Fibroblast of lung (primary cell): Measurements from ENCODE around the gene MCAT. TPM values are rescaled to one million over a fixed set of nuclear protein-coding genes. Genes with fewer than 3 reads are reported as not detected.

Experiments used
- DNase-seq, 2 donors: peaks; one replicate each; pipeline versions ENCODE4 v3.0.0 to v3.0.0-alpha.2; 2010; ENCODE audit warnings: low read depth in 2 of 2
- H2AFZ ChIP-seq: 2 replicates; pipeline ENCODE4 v1.5.1; 2012; ENCODE audit warnings: low read length, control low read depth, inconsistent platforms
- H3K27ac ChIP-seq: 2 replicates; pipeline ENCODE4 v1.5.1; 2011; ENCODE audit warnings: low read length, control low read depth; ENCODE audit not compliant: insufficient read depth
- H3K27me3 ChIP-seq: 2 replicates; pipeline ENCODE4 v1.5.1; 2011; ENCODE audit warnings: mild to moderate bottlenecking, low read length; ENCODE audit not compliant: control insufficient read depth, insufficient read depth
- H3K36me3 ChIP-seq: 2 replicates; pipeline ENCODE4 v1.5.1; 2011; ENCODE audit warnings: low read length; ENCODE audit not compliant: control insufficient read depth, insufficient read depth
- H3K4me1 ChIP-seq: 2 replicates; pipeline ENCODE4 v1.5.1; 2011; ENCODE audit warnings: low read length; ENCODE audit not compliant: control insufficient read depth, insufficient read depth; ENCODE audit errors: extremely low read depth
- H3K4me2 ChIP-seq: 2 replicates; pipeline ENCODE4 v1.5.1; 2011; ENCODE audit warnings: low read length, control low read depth; ENCODE audit not compliant: insufficient read depth; ENCODE audit errors: extremely low read depth
- H3K4me3 ChIP-seq, 4 experiments: fragments of 200-600 bp in 1 of 4; sonication (generic) in 1 of 4; replicated peaks in 1 of 4; 2 replicates each; pipeline ENCODE4 v1.5.1; 2011 to 2016; ENCODE audit warnings: low read length in 4 of 4, low read depth in 3 of 4, mild to moderate bottlenecking in 3 of 4, control low read depth in 2 of 4, inconsistent platforms in 1 of 4, mixed read lengths in 1 of 4; ENCODE audit not compliant: insufficient read depth in 1 of 4; ENCODE audit errors: control extremely low read depth in 1 of 4
- H3K79me2 ChIP-seq: 2 replicates; pipeline ENCODE4 v1.5.1; 2012; ENCODE audit warnings: mild to moderate bottlenecking, low read length, inconsistent platforms; ENCODE audit not compliant: control insufficient read depth, insufficient read depth
- H3K9ac ChIP-seq: 2 replicates; pipeline ENCODE4 v1.5.1; 2011; ENCODE audit warnings: mild to moderate bottlenecking, low read length, control low read depth; ENCODE audit not compliant: insufficient read depth
- H3K9me3 ChIP-seq: 2 replicates; pipeline ENCODE4 v1.5.1; 2012; ENCODE audit warnings: low read depth, low read length; ENCODE audit not compliant: control insufficient read depth, insufficient read depth
- H4K20me1 ChIP-seq: 2 replicates; pipeline ENCODE4 v1.5.1; 2011; ENCODE audit warnings: low read length; ENCODE audit not compliant: control insufficient read depth, insufficient read depth; ENCODE audit errors: extremely low read depth
- CTCF ChIP-seq, 2 donors: IDR thresholded peaks in 1 of 2; conservative IDR thresholded peaks in 1 of 2; 1 replicate in 1 of 2; 2 replicates in 1 of 2; pipeline ENCODE4 v1.5.1; 2011 to 2012; ENCODE audit warnings: low read length in 2 of 2, control low read depth in 1 of 2, inconsistent platforms in 1 of 2, low read depth in 1 of 2, mild to moderate bottlenecking in 1 of 2
- EZH2 ChIP-seq: IDR thresholded peaks from 2 replicates; pipeline ENCODE4 v1.5.1; 2012; ENCODE audit warnings: low read length, control low read depth, mild to moderate bottlenecking; ENCODE audit errors: missing control alignments
- polyA plus RNA-seq, 2 donors: library from polyadenylated mRNA; depleted of rRNA in 1 of 2; stranded (reverse) in 1 of 2; unstranded in 1 of 2; fragments of >200 nt; gene quantifications; 2 replicates each; pipeline ENCODE4 v1.2.1, GENCODE V29; 2011 to 2012; ENCODE audit warnings: missing spikeins in 1 of 2
- total RNA-seq: library from RNA; depleted of rRNA; stranded (reverse); fragments of >200 nt; gene quantifications from 2 replicates; pipeline ENCODE4 v1.2.1, GENCODE V29; 2014

MCAT gene
- total and polyA plus RNA-seq, 2 donors (not counting 1 experiment from before 2014, with no cell fraction given) = 8.4 to 9.3 TPM

GRCh38 chr22:43100225-43100624 lies 43.0 kb downstream of the MCAT start:
- Histone ChIP-seq H3K36me3 (no peaks in the 10 kb centered on the region), H3K9me3 (no peaks in the 10 kb centered on the region), H3K79me2 (no peaks in the 10 kb centered on the region), H3K27ac (no peak overlapping the region), H3K4me1 (no peaks in the 10 kb centered on the region), H3K4me2 (no peak overlapping the region), H3K9ac (no peak overlapping the region), H4K20me1 (no peaks in the 10 kb centered on the region), H3K27me3 (no peaks in the 10 kb centered on the region), H2AFZ (no peak overlapping the region), H3K4me3 (no peak overlapping the region)
- no peak for TF ChIP-seq EZH2
- no peak for DNase-seq

GRCh38 chr22:43099095-43099494 lies 44.1 kb downstream of the MCAT start:
- H3K79me2 ChIP-seq = no peaks in the 10 kb centered on the region
- no peaks in the 10 kb centered on the region for H4K20me1 ChIP-seq
- H3K36me3 ChIP-seq = no peaks in the 10 kb centered on the region
- TF ChIP-seq EZH2 (no peak), CTCF (conservative IDR thresholded peaks at IDR 0.05 in 1 of 2, IDR thresholded peaks at IDR 0.05 in 1 of 2; ENCODE audit: low read depth in 1 of 2, low read length in 2 of 2) (no peak)
- H3K9me3 ChIP-seq = no peaks in the 10 kb centered on the region
- no peak overlapping the region for H3K4me2 ChIP-seq
- no peak overlapping the region for H3K9ac ChIP-seq
- no peak overlapping the region for H2AFZ ChIP-seq
- no peaks in the 10 kb centered on the region for H3K27me3 ChIP-seq
- no peak overlapping the region for H3K4me3 ChIP-seq
- no peaks in the 10 kb centered on the region for H3K4me1 ChIP-seq
- DNase-seq = no peak
- no peak overlapping the region for H3K27ac ChIP-seq

DNA sequence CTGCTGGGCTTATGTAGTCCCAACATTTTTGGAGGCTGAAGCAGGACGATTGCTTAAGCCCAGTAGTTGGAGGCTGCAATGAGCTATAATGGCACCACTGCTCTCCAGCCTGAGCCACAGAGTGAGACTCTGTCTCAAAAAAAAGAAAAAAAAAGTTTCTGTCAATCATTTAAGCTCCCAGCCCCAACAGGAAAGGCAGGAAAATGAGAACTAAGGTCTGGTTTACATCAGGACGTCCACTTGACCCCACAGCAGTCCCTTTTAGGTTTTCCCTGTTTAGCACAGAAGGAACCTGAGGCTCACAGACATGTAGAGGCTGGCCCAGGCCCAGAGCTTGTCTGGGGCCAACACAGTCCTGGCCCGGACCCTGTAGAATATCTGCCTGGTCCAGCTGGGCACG lies 44.8 kb downstream of the MCAT start:
- H3K27me3 ChIP-seq = no peaks in the 10 kb centered on the region
- no peak overlapping the region for H3K4me2 ChIP-seq
- TF ChIP-seq EZH2 (no peak), CTCF (conservative IDR thresholded peaks at IDR 0.05 in 1 of 2, IDR thresholded peaks at IDR 0.05 in 1 of 2; ENCODE audit: low read depth in 1 of 2, low read length in 2 of 2) (no peak)
- no peaks in the 10 kb centered on the region for H3K4me1 ChIP-seq
- H3K79me2 ChIP-seq = no peaks in the 10 kb centered on the region
- no peak overlapping the region for H2AFZ ChIP-seq
- no peaks in the 10 kb centered on the region for H4K20me1 ChIP-seq
- H3K9ac ChIP-seq = no peak overlapping the region
- no peaks in the 10 kb centered on the region for H3K36me3 ChIP-seq
- no peak overlapping the region for H3K27ac ChIP-seq
- H3K4me3 ChIP-seq = no peak overlapping the region
- DNase-seq = no peak
- no peaks in the 10 kb centered on the region for H3K9me3 ChIP-seq
